ENCODE results near the gene UBE2Q1. TPM values are rescaled to one million over a fixed set of nuclear protein-coding genes. Genes with fewer than 3 reads are reported as not detected.

The UBE2Q1 gene
- total RNA-seq, 1 experiment from 2014 or later = 62.7 TPM

DNA sequence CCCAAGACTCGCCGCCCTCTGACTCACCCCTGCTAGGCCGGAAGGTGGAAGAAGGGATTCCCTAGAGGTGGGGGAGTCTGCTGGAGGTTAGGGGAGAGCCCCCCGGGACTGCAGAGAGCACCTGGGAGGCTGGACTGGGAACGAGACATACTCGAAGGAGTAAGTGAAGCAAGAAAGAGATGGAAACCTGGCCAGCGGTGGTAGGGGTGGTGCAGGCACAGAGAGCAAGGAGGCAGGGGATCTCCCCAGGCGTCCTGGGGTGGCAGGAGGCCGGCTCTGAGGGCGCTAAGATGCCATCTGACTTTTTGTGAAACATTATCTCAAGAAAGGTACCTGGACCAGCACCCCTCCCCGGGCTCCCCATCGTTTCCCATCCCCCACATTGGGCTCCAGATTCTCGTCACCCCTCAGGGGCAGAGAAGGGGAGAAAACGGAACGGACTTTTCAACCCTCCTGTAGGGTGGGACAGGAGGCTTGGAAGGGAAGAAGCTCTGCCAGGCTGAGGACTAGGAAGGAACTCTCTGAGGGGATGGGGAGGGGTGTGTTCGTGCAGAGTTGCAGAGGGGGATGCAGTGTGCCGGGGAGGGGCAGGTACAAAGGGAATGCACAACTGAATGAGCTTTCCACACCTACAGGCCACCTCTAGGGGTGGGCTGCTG is 9.8 kb upstream of the UBE2Q1 start (continued):
- TF ChIP-seq, protein P1, sequence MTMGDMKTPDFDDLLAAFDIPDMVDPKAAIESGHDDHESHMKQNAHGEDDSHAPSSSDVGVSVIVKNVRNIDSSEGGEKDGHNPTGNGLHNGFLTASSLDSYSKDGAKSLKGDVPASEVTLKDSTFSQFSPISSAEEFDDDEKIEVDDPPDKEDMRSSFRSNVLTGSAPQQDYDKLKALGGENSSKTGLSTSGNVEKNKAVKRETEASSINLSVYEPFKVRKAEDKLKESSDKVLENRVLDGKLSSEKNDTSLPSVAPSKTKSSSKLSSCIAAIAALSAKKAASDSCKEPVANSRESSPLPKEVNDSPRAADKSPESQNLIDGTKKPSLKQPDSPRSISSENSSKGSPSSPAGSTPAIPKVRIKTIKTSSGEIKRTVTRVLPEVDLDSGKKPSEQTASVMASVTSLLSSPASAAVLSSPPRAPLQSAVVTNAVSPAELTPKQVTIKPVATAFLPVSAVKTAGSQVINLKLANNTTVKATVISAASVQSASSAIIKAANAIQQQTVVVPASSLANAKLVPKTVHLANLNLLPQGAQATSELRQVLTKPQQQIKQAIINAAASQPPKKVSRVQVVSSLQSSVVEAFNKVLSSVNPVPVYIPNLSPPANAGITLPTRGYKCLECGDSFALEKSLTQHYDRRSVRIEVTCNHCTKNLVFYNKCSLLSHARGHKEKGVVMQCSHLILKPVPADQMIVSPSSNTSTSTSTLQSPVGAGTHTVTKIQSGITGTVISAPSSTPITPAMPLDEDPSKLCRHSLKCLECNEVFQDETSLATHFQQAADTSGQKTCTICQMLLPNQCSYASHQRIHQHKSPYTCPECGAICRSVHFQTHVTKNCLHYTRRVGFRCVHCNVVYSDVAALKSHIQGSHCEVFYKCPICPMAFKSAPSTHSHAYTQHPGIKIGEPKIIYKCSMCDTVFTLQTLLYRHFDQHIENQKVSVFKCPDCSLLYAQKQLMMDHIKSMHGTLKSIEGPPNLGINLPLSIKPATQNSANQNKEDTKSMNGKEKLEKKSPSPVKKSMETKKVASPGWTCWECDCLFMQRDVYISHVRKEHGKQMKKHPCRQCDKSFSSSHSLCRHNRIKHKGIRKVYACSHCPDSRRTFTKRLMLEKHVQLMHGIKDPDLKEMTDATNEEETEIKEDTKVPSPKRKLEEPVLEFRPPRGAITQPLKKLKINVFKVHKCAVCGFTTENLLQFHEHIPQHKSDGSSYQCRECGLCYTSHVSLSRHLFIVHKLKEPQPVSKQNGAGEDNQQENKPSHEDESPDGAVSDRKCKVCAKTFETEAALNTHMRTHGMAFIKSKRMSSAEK (CRISPR knock-in tag; IDR thresholded peaks at IDR 0.05; ENCODE audit: borderline replicate concordance) = no peak
- no peak for TF ChIP-seq ESRRA (CRISPR knock-in tag; IDR thresholded peaks at IDR 0.05; ENCODE audit: borderline replicate concordance)
- no peak for TF ChIP-seq STAT6 (CRISPR knock-in tag; conservative IDR thresholded peaks at IDR 0.05; ENCODE audit: low read depth)
- no peak for TF ChIP-seq ELF4 (CRISPR knock-in tag; IDR thresholded peaks at IDR 0.05; ENCODE audit: low read depth)
- TF ChIP-seq, protein P2, sequence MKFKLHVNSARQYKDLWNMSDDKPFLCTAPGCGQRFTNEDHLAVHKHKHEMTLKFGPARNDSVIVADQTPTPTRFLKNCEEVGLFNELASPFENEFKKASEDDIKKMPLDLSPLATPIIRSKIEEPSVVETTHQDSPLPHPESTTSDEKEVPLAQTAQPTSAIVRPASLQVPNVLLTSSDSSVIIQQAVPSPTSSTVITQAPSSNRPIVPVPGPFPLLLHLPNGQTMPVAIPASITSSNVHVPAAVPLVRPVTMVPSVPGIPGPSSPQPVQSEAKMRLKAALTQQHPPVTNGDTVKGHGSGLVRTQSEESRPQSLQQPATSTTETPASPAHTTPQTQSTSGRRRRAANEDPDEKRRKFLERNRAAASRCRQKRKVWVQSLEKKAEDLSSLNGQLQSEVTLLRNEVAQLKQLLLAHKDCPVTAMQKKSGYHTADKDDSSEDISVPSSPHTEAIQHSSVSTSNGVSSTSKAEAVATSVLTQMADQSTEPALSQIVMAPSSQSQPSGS (CRISPR knock-in tag; IDR thresholded peaks at IDR 0.05; ENCODE audit: borderline replicate concordance, low read depth) = no peak
- no peak for TF ChIP-seq GABPB1 (CRISPR knock-in tag; IDR thresholded peaks at IDR 0.05)
- no peak for TF ChIP-seq ZNF396 (CRISPR knock-in tag; IDR thresholded peaks at IDR 0.05; ENCODE audit: borderline replicate concordance)
- TF ChIP-seq ZNF416 (CRISPR knock-in tag; IDR thresholded peaks at IDR 0.05) = no peak
- no peak for TF ChIP-seq ZNF281 (CRISPR knock-in tag; IDR thresholded peaks at IDR 0.05)

DNA sequence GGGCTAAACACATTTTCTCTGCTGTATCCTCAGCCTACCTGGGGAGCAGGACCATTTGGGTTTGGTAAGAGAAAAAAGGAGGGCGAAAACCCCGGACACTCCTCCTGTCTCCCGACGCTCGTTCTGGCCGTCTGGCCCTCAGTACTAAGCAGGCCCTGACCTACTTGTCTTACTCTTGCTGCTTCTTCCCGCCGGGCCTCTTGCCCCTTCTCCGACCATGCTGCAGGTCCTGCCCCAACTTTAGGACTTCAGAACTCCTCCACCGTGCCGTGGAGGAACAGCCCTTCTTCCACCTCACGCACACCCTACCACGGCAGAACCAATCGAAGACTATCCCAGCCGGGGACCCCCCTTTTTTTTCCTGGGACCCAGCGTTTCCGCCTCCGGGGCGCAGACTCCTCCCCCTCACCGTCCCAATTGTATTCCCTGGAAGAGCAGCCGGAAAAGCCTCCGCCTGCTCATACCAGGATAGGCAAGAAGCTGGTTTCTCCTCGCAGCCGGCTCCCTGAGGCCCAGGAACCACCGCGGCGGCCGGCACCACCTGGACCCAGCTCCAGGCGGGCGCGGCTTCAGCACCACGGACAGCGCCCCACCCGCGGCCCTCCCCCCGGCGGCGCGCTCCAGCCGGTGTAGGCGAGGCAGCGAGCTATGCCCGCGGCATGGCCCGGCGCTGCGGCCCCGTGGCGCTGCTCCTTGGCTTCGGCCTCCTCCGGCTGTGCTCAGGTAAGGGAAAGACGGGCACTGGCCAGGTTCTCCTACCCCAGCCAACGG is 9.1 kb upstream of the UBE2Q1 start, which contains the start of gene CHRNB2:
Gene CHRNB2, plus strand, starts transcription at position 393 of the 771 bp plus-strand sequence. Its CDS starts 267 bp downstream, at position 660.
- peaks cover 22% of the 10 kb centered on the region for H3K27me3 Mint-ChIP-seq (ENCODE audit: low read depth)
- peaks cover 5% of the 10 kb centered on the region; the same call in 1 of the 2 replicates for H3K36me3 Mint-ChIP-seq
- H3K27ac Mint-ChIP-seq = peak within 1 kb of the TSS; percentile 99
- no peaks in the 10 kb centered on the region for H3K9me3 Mint-ChIP-seq
- DNase-seq (ENCODE audit: low spot score) (peak; percentile 92), ATAC-seq (peak; percentile 93)
- H3K4me1 Mint-ChIP-seq = peaks cover 24% of the 10 kb centered on the region
- POLR2A ChIA-PET = interaction anchor here (0.6 to 2.3 kb wide), 8 partner anchors 8 to 449 kb away, joined by 3 to 8 read pairs (median 4); partner anchors contain the start of genes ADAR, KCNN3 and SHC1
- peak within 1 kb of the TSS; percentile 97 for H3K4me3 Mint-ChIP-seq
- CTCF ChIA-PET = interaction anchor here (0.5 to 1.9 kb wide), 23 partner anchors 8 to 497 kb away, joined by 3 to 26 read pairs (median 4); partner anchors contain the start of gene KCNN3
- no peak for TF ChIP-seq GTF2I (CRISPR knock-in tag; conservative IDR thresholded peaks at IDR 0.05)
- TF ChIP-seq NFYB (CRISPR knock-in tag; conservative IDR thresholded peaks at IDR 0.05; ENCODE audit: low read depth) = peak; percentile 44; the same call in 1 of the 2 replicates
- no peak for TF ChIP-seq ZNF416 (CRISPR knock-in tag; IDR thresholded peaks at IDR 0.05)
- TF ChIP-seq ZNF425 (CRISPR knock-in tag; conservative IDR thresholded peaks at IDR 0.05) = no peak
- TF ChIP-seq FOXP1 (CRISPR knock-in tag; IDR thresholded peaks at IDR 0.05; ENCODE audit: borderline replicate concordance) = peak; percentile 99
- no peak; the same call in 1 of the 2 replicates for TF ChIP-seq IRF2 (CRISPR knock-in tag; IDR thresholded peaks at IDR 0.05; ENCODE audit: borderline replicate concordance, low read depth)
- TF ChIP-seq, protein P3, sequence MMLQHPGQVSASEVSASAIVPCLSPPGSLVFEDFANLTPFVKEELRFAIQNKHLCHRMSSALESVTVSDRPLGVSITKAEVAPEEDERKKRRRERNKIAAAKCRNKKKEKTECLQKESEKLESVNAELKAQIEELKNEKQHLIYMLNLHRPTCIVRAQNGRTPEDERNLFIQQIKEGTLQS (CRISPR knock-in tag; conservative IDR thresholded peaks at IDR 0.05) = no peak
- TF ChIP-seq, protein P4, sequence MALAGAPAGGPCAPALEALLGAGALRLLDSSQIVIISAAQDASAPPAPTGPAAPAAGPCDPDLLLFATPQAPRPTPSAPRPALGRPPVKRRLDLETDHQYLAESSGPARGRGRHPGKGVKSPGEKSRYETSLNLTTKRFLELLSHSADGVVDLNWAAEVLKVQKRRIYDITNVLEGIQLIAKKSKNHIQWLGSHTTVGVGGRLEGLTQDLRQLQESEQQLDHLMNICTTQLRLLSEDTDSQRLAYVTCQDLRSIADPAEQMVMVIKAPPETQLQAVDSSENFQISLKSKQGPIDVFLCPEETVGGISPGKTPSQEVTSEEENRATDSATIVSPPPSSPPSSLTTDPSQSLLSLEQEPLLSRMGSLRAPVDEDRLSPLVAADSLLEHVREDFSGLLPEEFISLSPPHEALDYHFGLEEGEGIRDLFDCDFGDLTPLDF (CRISPR knock-in tag; IDR thresholded peaks at IDR 0.05) = peak; percentile 94
- peak; percentile 91 for TF ChIP-seq TEAD4 (CRISPR knock-in tag; IDR thresholded peaks at IDR 0.05)
- peak; percentile 93; the same call in 1 of the 2 replicates for TF ChIP-seq ATF1 (CRISPR knock-in tag; IDR thresholded peaks at IDR 0.05)

Data from WTC11 (cell line).